Activated naive CD8-positive, alpha-beta T cell treated with anti-CD3 and anti-CD28 coated beads, Interleukin-2, amount 50 U/mL, for 24 hours (primary cell): Measurements from ENCODE around the gene CD2.
A peak's percentile ranks its signal among the peaks of the same experiment; 100 is the strongest.
"Not testable (repeated sequence)": the region's sequence is repeated elsewhere in the genome, so short reads cannot be mapped to it uniquely, and the experiment has no call there.

Experiments used
- ATAC-seq: fragments of 150-1000 bp; cut with Tn5 transposase; one replicate; pipeline ENCODE4 v1.10.0; 2021
- DNase-seq: peaks from one replicate; pipeline ENCODE4 v3.0.0; 2021
- H3K27ac Mint-ChIP-seq: one replicate; pipeline ENCODE4 v1.8.0; 2021; ENCODE audit warnings: mild to moderate bottlenecking, mixed read lengths
- H3K27me3 Mint-ChIP-seq: one replicate; pipeline ENCODE4 v1.8.0; 2021; ENCODE audit warnings: mixed read lengths
- H3K36me3 Mint-ChIP-seq: one replicate; pipeline ENCODE4 v1.8.0; 2021; ENCODE audit warnings: low read depth, mixed read lengths
- H3K4me1 Mint-ChIP-seq: one replicate; pipeline ENCODE4 v1.8.0; 2021; ENCODE audit warnings: mixed read lengths
- H3K4me3 Mint-ChIP-seq: one replicate; pipeline ENCODE4 v1.8.0; 2021; ENCODE audit warnings: mild to moderate bottlenecking, moderate library complexity, mixed read lengths
- H3K9me3 Mint-ChIP-seq: one replicate; pipeline ENCODE4 v1.8.0; 2021; ENCODE audit warnings: mixed read lengths

CD2 gene

DNA sequence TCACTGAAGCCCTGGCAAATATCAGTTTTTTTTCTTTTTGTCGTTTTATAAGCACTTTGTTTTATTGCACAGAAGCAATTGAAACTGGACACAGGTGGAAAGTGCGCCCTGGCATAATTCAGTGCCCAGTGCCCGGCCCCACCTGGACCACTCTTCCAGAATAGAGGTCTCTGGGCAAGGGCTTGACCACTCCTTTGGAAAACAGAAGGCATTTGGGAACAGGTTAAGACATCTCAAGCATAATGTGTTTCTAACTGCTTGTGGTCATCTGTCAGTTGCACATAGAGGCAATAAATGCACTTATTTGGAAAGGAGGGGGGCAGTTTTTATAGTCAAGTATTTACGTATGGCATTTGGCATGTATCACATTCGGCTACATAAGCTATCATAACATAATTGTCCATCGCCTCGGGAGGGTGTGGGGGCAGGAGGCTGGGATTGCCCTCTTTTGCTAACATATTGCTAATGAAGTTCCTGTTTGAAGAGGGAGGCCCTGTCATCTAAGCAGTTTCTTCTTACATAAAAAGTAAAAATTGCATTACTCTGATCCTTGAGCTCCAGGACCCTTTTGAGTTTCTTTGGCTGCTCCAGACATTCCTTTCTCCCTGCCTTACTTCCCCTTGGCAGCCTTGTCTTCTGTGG is 14.7 kb upstream of the CD2 start:
- ATAC-seq (no peak), DNase-seq (no peak)
- peaks cover 63% of the 10 kb centered on the region for H3K4me1 Mint-ChIP-seq
- H3K27ac Mint-ChIP-seq = peak overlapping the region; percentile 100
- H3K36me3 Mint-ChIP-seq = peaks cover 31% of the 10 kb centered on the region
- no peaks in the 10 kb centered on the region for H3K27me3 Mint-ChIP-seq
- peaks cover 30% of the 10 kb centered on the region for H3K9me3 Mint-ChIP-seq
- peak overlapping the region; percentile 73 for H3K4me3 Mint-ChIP-seq

DNA sequence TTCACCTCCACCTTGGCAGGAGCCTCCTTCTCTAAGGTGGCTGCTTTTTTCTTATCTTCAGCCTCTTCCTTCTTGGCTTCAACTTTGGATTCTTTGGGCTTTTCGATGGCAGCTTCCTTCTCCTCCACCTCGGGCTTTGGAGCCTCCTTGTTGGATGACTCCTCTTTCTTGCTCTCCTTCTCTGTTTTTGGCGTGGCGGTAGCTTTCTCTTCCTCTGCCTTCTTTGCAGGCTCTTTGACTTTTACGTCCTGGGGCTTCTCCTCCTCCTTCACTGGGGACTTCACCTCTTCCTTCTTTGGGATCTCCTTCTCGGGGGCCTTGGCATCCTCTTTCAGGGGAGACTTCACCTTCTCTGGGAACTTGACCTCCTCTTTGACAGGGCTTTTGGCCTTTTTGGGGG is 13.9 kb upstream of the CD2 start:
- H3K27me3 Mint-ChIP-seq = no peaks in the 10 kb centered on the region
- H3K27ac Mint-ChIP-seq = peak overlapping the region; percentile 100
- H3K4me3 Mint-ChIP-seq = peak overlapping the region; percentile 73
- no peak for ATAC-seq
- peaks cover 37% of the 10 kb centered on the region for H3K9me3 Mint-ChIP-seq
- peaks cover 61% of the 10 kb centered on the region for H3K4me1 Mint-ChIP-seq
- DNase-seq = no peak
- H3K36me3 Mint-ChIP-seq = peaks cover 37% of the 10 kb centered on the region

DNA sequence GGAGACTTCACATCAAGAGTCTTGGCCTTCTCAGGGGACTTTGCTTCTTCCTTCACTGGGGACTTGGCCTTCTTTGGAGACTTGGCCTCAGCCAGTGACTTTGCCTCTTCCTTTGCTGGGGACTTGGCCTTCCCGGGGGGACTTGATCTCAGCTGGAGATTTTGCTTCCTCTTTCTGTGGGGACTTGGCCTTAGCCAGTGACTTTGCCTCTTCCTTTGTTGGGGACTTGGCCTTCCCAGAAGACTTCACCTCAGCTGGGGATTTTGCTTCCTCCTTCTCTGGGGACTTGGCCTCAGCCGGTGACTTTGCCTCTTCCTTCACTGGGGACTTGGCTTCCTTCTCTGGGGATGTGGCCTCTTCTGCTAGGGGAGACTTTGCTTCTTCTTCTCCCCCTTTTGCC is 13.5 kb upstream of the CD2 start:
- Mint-ChIP-seq H3K4me1 (peaks cover 57% of the 10 kb centered on the region), H3K36me3 (peaks cover 41% of the 10 kb centered on the region), H3K9me3 (peaks cover 41% of the 10 kb centered on the region), H3K27me3 (no peaks in the 10 kb centered on the region), H3K27ac (peak overlapping the region; percentile 100), H3K4me3 (peak overlapping the region; percentile 73)
- ATAC-seq (no peak), DNase-seq (no peak)

DNA sequence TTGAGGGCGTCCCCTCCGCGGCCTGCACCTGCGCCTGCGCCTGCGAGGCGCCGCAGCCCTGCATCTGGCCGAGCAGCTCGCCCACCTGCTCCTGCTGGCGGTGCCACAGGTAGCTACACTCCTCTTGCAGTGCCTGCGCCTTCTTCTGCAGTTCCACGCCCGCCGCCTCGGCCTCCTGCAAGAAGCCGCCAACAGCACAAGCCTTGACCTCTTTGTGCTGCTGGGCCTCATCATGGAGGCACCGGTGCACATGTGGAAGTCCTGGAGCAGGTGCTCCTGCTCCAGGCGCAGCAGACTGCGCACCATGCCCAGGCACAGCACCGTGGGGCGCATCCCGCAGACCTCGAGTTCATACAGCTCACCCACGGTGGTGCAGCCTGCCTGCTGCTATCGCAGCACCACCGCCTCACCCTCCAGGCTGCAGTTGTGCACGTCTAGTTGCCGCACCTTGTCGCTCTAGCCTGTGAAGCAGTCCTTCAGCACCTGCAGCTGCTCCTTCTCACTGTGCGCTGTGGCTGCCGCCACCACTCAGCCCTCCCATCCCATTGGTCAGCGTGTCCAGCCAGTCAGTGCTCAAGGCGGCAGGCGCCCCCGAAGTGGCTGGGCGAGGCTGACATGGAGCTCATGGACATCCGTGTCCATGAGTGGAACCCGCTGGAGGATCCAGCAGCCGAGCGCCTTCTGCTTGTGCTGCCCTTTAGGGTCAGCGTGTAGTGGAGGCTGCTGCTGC is 12.2 kb upstream of the CD2 start:
- no peaks in the 10 kb centered on the region for H3K27me3 Mint-ChIP-seq
- H3K9me3 Mint-ChIP-seq = peaks cover 52% of the 10 kb centered on the region
- H3K4me3 Mint-ChIP-seq = no peak overlapping the region
- peaks cover 46% of the 10 kb centered on the region for H3K36me3 Mint-ChIP-seq
- H3K27ac Mint-ChIP-seq = no peak overlapping the region
- DNase-seq (no peak), ATAC-seq (no peak)
- H3K4me1 Mint-ChIP-seq = peaks cover 44% of the 10 kb centered on the region

- H3K4me3 Mint-ChIP-seq = no peak overlapping the region
- peaks cover 67% of the 10 kb centered on the region for H3K9me3 Mint-ChIP-seq
- H3K27ac Mint-ChIP-seq = no peak overlapping the region
- H3K4me1 Mint-ChIP-seq = peaks cover 29% of the 10 kb centered on the region
- ATAC-seq (no peak), DNase-seq (no peak)
- peaks cover 57% of the 10 kb centered on the region for H3K36me3 Mint-ChIP-seq
- no peaks in the 10 kb centered on the region for H3K27me3 Mint-ChIP-seq
Observed at GRCh38 chr1:116743535-116743934, 10.7 kb upstream of the CD2 start.

DNA sequence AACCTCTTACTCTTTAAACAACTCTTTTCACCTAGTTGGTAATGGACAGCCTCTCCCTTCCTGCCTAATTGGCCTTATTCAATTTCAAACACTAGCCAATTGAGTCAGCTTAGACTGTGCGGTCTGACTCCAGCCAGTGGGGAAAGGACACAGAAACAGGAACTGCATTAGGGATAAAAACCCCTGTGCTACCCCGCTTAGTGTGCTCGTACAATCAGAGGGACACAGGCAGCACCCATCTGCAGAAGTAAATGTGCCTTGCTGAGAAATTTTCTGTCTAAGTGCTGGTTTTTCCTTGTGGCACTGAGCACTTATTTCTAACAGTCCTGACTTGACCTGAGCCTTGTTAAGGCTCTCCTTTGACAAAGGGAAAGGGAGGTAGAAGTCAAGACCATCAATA is 6.0 kb upstream of the CD2 start:
- Mint-ChIP-seq H3K27ac (no peak overlapping the region), H3K9me3 (peaks cover 56% of the 10 kb centered on the region), H3K4me1 (peaks cover 21% of the 10 kb centered on the region), H3K27me3 (no peaks in the 10 kb centered on the region), H3K4me3 (no peak overlapping the region), H3K36me3 (peaks cover 56% of the 10 kb centered on the region)
- no peak for ATAC-seq
- DNase-seq = no peak

DNA sequence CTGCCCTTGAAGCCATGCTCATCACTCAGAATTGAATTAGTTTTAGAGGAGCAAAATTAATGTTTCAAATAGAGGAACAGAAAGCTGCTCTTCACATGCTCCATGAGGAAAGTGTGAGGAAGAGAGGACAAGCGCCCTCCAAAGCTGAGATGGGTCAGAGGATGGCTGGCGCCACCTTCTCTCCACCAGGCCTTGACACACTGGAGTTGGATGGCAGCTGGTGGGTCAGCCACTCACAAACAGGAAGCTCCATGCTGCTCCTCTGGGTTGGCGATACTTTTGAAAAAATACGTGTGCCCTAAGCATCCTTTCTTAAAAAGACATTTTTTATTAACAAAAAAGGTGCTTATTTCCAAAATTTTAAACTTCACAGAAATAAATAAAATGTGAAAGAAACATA is 3.1 kb upstream of the CD2 start:
- Mint-ChIP-seq H3K27ac (peak overlapping the region; percentile 95), H3K4me3 (peak overlapping the region; percentile 77), H3K9me3 (peaks cover 31% of the 10 kb centered on the region), H3K27me3 (no peaks in the 10 kb centered on the region), H3K36me3 (peaks cover 52% of the 10 kb centered on the region), H3K4me1 (peaks cover 29% of the 10 kb centered on the region)
- DNase-seq = no peak
- ATAC-seq = no peak

- DNase-seq = no peak
- ATAC-seq = no peak
- Mint-ChIP-seq H3K27ac (peak overlapping the region; percentile 95), H3K4me3 (peak overlapping the region; percentile 77), H3K9me3 (peaks cover 26% of the 10 kb centered on the region), H3K27me3 (no peaks in the 10 kb centered on the region), H3K4me1 (peaks cover 29% of the 10 kb centered on the region), H3K36me3 (peaks cover 53% of the 10 kb centered on the region)
Observed at GRCh38 chr1:116751621-116752020, 2.6 kb upstream of the CD2 start.

DNA sequence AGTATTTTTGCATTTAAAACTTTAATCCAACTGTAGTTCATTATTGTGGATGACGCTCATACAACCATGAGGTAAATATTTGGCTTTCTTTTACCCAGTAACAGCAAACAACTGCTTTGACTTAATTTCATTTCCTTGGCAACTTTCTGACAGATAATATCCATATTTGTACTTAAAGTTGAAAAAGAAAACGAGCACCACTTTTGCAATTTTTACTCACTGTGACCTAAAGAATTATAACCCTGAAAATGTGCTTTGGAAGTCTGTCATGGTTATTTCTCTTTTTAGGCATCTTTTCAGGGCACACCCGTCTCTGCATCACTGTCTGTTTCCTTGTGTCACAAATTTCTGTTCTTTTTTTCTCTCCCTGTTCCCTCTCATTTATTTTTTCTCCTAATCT is 918 bp upstream of the CD2 start:
- DNase-seq (no peak), ATAC-seq (no peak)
- H3K4me1 Mint-ChIP-seq = peaks cover 29% of the 10 kb centered on the region
- peaks cover 9% of the 10 kb centered on the region for H3K9me3 Mint-ChIP-seq
- peak overlapping the region; percentile 98 for H3K4me3 Mint-ChIP-seq
- no peaks in the 10 kb centered on the region for H3K27me3 Mint-ChIP-seq
- peak overlapping the region; percentile 99 for H3K27ac Mint-ChIP-seq
- peaks cover 60% of the 10 kb centered on the region for H3K36me3 Mint-ChIP-seq

- ATAC-seq = no peak
- no peaks in the 10 kb centered on the region for H3K27me3 Mint-ChIP-seq
- peaks cover 39% of the 10 kb centered on the region for H3K4me1 Mint-ChIP-seq
- no peaks in the 10 kb centered on the region for H3K9me3 Mint-ChIP-seq
- H3K27ac Mint-ChIP-seq = peak overlapping the region; percentile 99
- H3K4me3 Mint-ChIP-seq = peak overlapping the region; percentile 98
- no peak for DNase-seq
- H3K36me3 Mint-ChIP-seq = peaks cover 64% of the 10 kb centered on the region
Observed at GRCh38 chr1:116755066-116755465, 836 bp downstream of the CD2 start.

- Mint-ChIP-seq H3K9me3 (no peaks in the 10 kb centered on the region), H3K36me3 (peaks cover 67% of the 10 kb centered on the region), H3K4me3 (peak overlapping the region; percentile 98), H3K27me3 (no peaks in the 10 kb centered on the region), H3K4me1 (peaks cover 43% of the 10 kb centered on the region), H3K27ac (peak overlapping the region; percentile 99)
- DNase-seq (no peak), ATAC-seq (no peak)
Observed at GRCh38 chr1:116755681-116756080, 1.5 kb downstream of the CD2 start.

GRCh38 chr1:116756092-116756491 is 1.9 kb downstream of the CD2 start:
- Mint-ChIP-seq H3K36me3 (peaks cover 68% of the 10 kb centered on the region), H3K4me3 (peak overlapping the region; percentile 98), H3K4me1 (peaks cover 43% of the 10 kb centered on the region), H3K27ac (peak overlapping the region; percentile 99)
- ATAC-seq, H3K9me3 Mint-ChIP-seq, H3K27me3 Mint-ChIP-seq, DNase-seq: not testable (repeated sequence)

DNA sequence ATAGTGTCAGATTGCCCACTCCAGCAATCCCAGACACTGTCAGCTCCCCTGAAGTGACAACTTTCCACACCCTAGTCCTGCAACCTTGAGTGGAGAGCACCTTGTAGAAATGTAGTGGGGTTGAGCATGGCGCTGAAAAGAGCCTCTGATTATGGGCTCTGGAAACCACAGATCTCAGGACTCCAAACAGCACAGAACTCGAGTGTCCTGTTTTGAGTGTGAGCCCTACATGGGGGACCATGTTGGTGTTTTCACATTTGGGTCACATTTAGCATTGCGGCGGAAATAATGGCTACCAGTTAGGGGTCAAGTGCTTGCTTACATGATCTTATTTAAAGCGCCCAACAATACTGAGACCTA is 4.2 kb downstream of the CD2 start:
- DNase-seq, H3K27me3 Mint-ChIP-seq, H3K9me3 Mint-ChIP-seq, ATAC-seq: not testable (repeated sequence)
- peaks cover 48% of the 10 kb centered on the region for H3K4me1 Mint-ChIP-seq
- peaks cover 91% of the 10 kb centered on the region for H3K36me3 Mint-ChIP-seq
- H3K4me3 Mint-ChIP-seq = peak overlapping the region; percentile 98
- H3K27ac Mint-ChIP-seq = peak overlapping the region; percentile 99

DNA sequence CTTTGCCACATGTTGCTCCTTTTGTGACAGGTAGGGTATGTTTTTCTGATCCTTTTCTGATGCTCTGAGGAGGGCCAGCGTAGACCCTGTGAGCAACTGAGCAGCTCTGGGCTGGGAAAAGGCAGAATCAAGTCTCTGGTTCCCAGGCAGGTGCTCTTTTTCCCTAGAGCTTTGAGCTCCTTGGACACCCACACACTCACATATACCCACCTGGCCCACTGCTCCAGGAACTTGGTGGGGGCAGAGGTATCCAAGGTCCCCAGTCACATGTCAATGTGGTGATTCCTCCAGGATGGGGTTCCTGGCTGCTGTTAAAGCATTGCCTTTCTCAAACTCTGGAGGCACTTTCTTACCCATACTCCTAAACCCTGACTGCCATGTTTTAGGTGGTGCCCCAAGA is 5.4 kb downstream of the CD2 start:
- DNase-seq (no peak), ATAC-seq (no peak)
- H3K4me3 Mint-ChIP-seq = peak overlapping the region; percentile 98
- H3K36me3 Mint-ChIP-seq = peaks cover 98% of the 10 kb centered on the region
- H3K9me3 Mint-ChIP-seq = no peaks in the 10 kb centered on the region
- H3K4me1 Mint-ChIP-seq = peaks cover 53% of the 10 kb centered on the region
- peak overlapping the region; percentile 99 for H3K27ac Mint-ChIP-seq
- H3K27me3 Mint-ChIP-seq = peaks cover 1% of the 10 kb centered on the region

DNA sequence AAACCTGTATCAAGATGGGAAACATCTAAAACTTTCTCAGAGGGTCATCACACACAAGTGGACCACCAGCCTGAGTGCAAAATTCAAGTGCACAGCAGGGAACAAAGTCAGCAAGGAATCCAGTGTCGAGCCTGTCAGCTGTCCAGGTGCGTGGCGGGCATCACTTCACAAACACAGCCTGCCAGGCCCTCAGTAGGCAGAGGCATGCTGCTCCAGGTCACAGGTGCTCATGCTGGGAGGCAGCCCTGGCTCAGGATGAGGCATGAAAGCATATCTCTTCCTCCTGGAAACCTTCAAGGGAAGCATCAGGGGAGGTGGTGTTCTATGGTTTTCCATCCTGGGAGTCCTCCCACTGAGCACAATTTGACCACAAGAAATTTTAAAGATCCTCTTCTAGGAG is 6.3 kb downstream of the CD2 start:
- H3K4me1 Mint-ChIP-seq = peaks cover 62% of the 10 kb centered on the region
- no peaks in the 10 kb centered on the region for H3K9me3 Mint-ChIP-seq
- peaks cover 98% of the 10 kb centered on the region for H3K36me3 Mint-ChIP-seq

More for the DNA sequence above, 6.3 kb downstream of the CD2 start:
- H3K27me3 Mint-ChIP-seq = peaks cover 1% of the 10 kb centered on the region
- no peak for DNase-seq
- peak overlapping the region; percentile 99 for H3K27ac Mint-ChIP-seq
- no peak for ATAC-seq
- peak overlapping the region; percentile 98 for H3K4me3 Mint-ChIP-seq
